Measurements from ENCODE around the gene DDX39B.
"Not testable (repeated sequence)": the region's sequence is repeated elsewhere in the genome, so short reads cannot be mapped to it uniquely, and the experiment has no call there.

DDX39B gene

GRCh38 chr6:31541658-31542521 lies at the start of gene DDX39B:
TSS of gene DDX39B (minus strand) at chr6:31542003. CDS start at chr6:31540532, 1,471 bp downstream.
- peak; percentile 92 for DNase-seq

- not testable (repeated sequence) for DNase-seq
Measured at GRCh38 chr6:31590691-31591090, 48.9 kb upstream of the DDX39B start.

DNA sequence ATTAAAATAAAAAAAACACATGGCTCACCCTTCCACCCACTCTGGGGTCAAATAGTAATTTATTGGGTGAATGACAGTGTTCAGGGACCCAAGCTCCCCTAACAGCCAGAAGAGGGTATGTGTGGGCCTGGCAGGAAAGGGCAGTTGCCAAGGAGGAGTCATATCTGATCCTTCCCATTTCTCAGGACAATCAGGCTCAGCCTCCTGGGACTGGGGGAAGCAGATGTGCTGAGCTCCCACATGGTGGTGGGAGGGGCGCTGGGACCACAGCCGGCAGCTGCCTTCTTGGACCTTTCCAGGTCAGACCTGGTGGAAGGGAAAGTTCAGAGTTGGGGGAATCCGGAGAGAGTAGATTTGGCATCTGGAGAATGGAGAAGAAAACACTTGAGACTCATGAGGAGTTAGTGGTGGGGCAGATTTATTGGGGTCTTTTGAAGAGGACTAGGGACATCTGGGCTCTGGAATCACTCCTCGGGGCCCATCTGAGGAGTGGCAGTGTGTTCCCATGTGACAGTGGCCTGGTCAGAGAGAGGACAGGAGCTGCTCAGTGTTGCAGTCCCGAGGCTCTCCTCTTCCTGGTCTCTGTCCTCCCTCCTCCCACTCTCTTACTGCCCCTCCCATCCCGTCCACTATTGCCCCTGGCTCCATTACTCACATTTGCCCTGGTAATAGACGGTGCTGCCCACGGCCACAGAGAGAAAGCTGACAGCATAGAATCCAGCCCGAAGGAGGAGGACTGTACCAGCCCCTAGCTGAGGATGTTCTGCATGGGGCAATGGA lies 47.3 kb upstream of the DDX39B start:
- DNase-seq = no peak

DNA sequence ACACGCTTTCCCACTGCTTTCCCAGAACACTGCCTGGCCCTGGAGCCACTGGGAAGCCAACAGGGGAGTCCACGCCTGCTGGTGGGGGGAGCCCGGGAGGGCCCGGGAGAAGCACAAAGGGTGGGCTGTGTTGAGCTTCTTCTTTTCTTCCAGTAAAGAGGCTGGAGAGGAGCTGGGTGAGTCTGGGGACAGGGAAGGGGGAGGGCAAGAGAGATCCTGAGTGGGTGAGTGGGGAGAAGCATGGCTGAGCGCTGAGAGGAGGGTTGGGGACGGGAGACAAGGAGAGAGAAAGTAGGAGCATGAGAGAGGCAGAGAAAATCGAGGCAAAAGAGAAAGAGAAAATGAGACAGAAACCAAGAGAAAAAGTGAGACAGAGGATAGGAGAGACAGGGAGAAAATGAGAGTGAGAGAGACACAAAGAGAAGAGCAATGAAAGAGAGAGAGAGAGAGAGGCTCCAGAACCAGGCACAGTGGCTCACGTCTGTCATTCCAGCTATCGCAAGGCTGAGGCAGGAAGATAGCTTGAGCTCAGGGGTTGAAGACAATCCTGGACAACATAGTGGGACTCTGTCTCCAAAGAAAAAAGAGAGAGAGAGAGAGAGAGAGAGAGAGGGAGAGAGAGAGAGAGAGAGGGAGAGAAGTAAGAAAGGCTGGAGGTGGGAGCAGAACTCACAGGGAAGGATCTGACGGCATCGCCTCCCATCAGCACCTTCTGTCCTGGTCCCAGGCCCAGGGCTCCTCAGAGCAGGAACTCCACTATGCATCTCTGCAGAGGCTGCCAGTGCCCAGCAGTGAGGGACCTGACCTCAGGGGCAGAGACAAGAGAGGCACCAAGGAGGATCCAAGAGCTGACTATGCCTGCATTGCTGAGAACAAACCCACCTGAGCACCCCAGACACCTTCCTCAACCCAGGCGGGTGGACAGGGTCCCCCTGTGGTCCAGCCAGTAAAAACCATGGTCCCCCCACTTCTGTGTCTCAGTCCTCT lies 46.3 kb upstream of the DDX39B start:
- no peak for DNase-seq

DNA sequence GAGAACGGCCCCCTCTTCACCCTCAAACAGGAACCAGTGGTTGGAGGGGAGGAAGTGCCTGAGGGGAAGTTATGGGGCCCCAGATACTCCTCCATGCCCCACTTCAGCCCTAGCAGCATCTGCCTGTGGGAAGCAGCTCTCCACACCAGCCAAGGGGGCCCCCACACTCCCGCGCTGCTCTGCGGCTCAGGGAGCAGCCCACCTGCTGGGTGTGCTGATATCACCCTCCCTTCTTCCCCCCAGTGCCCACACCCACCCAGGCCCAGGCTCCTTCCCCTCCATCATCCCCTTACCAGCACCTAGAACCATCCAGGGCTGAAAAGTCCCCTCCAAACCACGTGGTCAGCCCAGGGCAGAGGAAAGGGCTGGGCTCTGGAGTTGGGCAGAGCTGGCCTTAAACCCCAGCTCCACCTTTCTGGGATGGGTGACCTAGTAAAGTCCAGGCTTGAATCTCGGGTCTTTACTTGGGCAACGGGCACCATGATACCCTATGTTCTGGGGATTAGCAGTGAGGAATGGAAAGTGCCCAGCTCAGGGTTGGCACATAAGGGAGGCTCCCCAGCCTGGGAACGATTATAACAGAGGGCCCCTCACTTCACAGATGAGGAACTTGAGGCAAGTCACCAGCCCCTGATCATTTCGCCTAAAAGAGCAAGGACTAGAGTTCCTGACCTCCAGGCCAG lies 44.9 kb upstream of the DDX39B start:
- no peak for DNase-seq

- no peak for DNase-seq
Measured at GRCh38 chr6:31586008-31586407, 44.2 kb upstream of the DDX39B start, which contains the start of gene LST1. TSS of gene LST1 (plus strand) at chr6:31586277. CDS start at chr6:31587300, 1,023 bp downstream.

DNA sequence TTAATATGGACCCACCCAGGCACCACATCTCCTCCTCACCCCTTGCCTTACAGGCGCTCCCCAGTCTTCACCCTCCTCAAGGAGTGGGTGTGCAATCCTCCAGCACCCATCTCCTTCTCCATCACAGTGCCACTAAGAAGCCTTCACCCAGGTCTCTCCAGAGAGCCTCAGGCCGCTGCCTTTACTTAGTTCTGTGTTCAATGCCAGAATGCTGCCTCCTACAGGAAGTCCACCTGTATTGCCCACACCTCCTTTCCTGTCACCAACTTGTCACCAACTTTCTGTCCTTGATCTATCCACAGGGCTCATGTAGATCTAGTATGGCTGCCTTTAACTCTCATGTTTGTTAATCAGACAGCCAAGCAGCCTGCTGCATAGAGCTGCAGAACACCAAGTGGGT lies 43.7 kb upstream of the DDX39B start:
- no peak for DNase-seq

- DNase-seq = no peak
Measured at GRCh38 chr6:31582230-31582643, 40.4 kb upstream of the DDX39B start, which contains the start of gene LTB. TSS of gene LTB (minus strand) at chr6:31582424. CDS start at chr6:31582417, 7 bp downstream.

GRCh38 chr6:31581434-31582229 lies 39.8 kb upstream of the DDX39B start:
- DNase-seq = no peak

DNA sequence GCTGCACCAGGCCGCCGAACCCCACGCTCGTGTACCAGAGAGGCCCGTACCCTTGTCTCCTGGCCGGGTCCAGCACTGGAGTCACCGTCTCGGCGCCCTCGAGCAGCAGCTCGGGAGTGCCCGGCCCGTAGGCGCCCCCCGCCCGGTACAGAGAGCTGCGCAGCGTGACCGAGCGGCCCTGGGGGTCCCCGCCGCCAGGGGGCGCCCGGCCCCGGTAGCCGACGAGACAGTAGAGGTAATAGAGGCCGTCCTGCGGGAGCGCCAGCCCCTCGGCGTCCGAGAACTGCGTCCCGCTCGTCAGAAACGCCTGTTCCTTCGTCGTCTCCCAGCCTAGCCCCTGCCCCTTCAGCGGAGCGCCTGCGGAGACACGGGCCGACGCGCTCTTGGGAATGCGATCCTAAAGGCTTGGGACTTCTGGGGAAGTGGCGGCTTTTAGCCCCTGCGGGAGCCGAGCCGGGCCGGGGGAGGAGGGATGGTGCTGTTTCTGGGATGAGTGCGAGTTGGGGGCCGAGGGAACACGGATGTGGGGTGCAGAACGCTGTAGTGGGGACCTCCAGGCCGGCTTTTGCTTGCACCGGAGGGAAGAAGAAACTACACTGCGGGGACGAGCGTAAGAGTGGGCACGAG lies 39.1 kb upstream of the DDX39B start:
- DNase-seq = peak; percentile 65

- no peak for DNase-seq
Measured at GRCh38 chr6:31580438-31580740, 38.6 kb upstream of the DDX39B start.

DNA sequence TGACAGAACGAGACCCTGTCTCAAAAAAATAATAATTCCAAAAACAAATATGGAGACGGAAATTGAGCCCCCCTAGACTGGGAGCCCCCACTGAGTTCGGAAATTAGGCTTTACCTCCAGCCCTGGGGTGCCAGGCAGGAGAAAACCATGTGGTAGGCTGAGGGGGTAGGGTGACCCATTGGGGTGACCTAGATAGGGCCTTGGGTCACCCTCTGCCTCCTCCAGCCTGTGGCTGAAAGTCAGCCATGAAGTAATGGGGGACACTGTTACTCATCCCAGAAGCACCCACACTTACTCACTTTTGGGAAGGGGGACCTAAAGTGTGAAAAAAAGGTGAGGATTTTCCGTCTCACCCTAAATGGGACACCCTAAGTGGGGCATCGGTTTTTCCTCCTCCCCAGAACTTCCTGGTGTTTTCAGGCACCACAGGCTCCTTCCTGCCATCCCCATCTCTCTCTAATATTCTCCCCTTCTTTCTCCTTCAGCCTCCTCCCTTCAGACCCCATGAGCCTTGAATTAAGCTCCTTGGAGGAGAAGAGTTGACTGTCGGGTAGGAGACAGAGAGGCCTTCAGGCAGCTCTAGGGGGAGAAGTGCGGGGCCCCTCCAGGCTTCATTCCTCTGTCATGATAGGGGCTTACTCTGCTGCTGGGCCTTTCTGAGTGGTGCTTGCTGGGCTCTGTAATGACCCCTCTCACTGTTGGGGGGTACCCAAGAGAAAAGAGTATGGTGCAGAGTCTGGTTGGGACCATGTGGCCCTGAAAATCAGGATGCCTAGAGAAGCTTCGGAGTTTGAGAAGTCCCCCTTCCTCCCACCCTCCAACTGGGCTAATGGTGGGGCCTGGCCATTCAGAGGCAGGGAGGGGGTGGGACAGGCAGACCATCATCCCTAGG lies 38.0 kb upstream of the DDX39B start:
- DNase-seq = no peak

DNA sequence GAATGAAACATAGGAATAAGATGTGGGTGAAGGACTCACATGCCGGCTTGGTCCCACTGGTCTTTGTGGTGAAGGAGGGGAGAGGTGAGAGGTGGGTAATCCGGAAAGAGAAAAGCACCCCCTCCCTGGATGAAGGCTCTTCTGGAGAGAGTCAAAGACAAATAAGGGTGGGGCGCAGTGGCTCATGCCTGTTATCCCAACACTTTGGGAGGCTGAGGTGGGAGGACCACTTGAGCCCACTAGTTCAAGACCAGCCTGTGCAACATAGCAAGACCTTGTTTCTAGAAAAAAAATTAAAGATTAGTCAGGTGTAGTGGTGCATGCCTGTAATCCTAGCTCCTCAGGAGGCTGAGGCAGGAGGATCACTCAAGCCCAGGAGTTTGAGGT lies 37.3 kb upstream of the DDX39B start:
- DNase-seq = no peak

- DNase-seq = no peak
Measured at GRCh38 chr6:31578184-31579118, 36.6 kb upstream of the DDX39B start.

- DNase-seq = no peak
Measured at GRCh38 chr6:31577579-31577966, 35.8 kb upstream of the DDX39B start.

GRCh38 chr6:31576897-31577578 lies 35.2 kb upstream of the DDX39B start:
- no peak for DNase-seq

- no peak for DNase-seq
Measured at GRCh38 chr6:31575952-31576685, 34.3 kb upstream of the DDX39B start.
